ENCODE results near the gene TMC6.

DNA sequence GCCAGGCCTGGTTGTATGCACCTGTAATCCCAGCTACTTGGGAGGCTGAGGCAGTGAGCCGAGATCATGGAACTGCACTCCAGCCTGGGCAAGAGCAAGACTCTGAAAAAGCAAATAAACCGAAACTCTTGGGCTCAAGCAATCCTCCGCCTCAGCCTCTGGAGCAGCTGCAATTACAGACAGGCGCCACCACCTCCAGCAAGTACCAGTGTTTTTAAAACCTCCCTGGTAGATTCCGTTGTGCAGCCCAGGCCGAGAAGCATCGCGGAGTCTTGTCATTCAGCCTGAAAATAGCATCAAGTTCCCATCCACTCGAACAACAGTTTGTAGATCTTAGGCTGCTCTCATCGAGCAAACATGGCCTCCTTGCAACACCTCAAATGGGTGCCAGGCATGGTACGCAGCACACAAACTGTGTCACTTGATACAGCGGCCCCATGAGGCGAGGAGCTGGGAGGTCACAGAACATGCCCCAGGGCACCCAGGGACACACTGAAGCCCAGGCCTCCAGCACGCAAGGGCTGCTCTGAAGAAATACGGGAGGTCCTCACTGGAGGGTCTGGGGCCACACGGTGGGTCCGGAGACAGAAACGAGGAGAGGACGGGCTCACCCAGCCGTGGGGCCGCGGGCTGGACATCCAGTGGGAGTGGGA lies 18.1 kb downstream of the TMC6 start:
- TF ChIP-seq, protein P1, sequence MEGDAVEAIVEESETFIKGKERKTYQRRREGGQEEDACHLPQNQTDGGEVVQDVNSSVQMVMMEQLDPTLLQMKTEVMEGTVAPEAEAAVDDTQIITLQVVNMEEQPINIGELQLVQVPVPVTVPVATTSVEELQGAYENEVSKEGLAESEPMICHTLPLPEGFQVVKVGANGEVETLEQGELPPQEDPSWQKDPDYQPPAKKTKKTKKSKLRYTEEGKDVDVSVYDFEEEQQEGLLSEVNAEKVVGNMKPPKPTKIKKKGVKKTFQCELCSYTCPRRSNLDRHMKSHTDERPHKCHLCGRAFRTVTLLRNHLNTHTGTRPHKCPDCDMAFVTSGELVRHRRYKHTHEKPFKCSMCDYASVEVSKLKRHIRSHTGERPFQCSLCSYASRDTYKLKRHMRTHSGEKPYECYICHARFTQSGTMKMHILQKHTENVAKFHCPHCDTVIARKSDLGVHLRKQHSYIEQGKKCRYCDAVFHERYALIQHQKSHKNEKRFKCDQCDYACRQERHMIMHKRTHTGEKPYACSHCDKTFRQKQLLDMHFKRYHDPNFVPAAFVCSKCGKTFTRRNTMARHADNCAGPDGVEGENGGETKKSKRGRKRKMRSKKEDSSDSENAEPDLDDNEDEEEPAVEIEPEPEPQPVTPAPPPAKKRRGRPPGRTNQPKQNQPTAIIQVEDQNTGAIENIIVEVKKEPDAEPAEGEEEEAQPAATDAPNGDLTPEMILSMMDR (conservative IDR thresholded peaks at IDR 0.05) = no peak
- no peak for TF ChIP-seq ZFX (IDR thresholded peaks at IDR 0.05)
